ENCODE results near the gene EMB. TPM values are rescaled to one million over a fixed set of nuclear protein-coding genes. Genes with fewer than 3 reads are reported as not detected.
"Not testable (repeated sequence)": the region's sequence is repeated elsewhere in the genome, so short reads cannot be mapped to it uniquely, and the experiment has no call there.

EMB gene
- total RNA-seq, 1 donor from 2014 or later, result 15.9 TPM

DNA sequence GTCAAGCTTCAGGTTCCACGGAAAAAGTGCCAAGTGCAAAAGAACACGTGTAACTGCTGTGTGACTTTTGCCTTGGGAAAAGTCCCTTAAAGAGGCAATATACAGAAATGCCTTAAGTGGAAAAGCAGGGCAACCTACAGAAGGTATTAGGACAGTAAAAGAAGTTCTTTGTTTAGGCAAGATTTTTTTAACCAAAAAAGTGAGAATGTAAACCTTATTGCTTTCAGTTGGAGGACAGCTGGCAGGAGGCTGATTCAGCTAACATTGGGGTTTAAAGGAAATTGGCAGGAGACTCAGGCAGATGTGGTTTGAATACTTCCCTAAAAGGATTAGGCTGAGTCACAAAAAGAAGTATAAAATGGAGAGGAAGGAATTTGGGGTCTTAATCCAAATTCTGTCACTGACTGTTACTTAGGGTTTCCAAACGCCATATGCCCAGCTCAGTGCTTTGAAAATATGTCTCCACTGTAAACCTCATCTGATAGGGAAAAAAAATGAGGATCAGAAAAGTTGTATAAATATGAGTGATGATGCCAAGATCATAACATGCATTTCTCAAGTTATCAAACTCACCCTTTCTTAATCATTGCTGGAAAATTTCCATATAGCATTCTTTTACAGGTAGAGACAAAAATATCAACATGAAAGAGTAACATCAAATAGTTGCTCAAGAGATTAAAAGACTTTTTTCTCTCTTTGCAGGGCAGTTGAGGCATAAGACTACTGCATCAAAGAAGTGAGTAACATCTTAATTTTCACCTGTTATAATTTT, 9.8 kb downstream of the EMB start:
- intact Hi-C loops (cut with DNase I), result not testable (repeated sequence)
- ATAC-seq (ENCODE audit: poor library complexity), result peak; percentile 57

DNA sequence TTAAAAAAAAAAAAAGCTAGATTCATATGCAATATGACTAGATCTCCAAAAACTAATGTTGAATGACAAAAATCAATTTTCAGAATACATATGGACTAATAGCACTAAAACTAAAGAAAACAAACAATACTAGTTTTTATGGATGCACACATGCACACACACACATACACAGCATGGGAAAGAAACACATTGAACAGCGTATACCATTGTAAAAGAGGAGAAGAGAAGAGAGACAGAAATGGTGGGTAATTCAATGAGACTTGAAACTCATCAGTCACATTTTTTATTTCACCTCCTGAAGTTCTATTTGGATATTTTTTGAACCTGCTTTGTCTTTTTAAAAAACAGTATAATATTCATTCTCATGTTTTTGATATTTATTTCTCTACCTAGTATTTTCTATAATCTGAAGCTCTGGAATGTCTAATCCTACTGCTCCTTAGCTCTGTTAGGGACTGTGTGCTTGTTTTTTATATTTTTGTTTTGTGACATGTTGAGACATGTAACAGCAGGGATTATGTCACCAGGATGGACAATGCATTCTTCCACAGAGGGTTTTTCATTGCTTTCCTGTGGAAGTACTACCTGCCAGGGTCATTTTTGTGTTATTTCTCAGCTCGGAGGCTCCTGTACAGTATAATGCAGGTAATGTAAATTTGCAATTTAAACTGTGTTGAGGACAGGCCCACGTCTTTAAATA, 17.8 kb downstream of the EMB start:
- intact Hi-C loops (cut with DNase I); DNase-seq; ATAC-seq (ENCODE audit: poor library complexity): not testable (repeated sequence)

More for the DNA sequence above, 9.8 kb downstream of the EMB start:
- not testable (repeated sequence) for DNase-seq

DNA sequence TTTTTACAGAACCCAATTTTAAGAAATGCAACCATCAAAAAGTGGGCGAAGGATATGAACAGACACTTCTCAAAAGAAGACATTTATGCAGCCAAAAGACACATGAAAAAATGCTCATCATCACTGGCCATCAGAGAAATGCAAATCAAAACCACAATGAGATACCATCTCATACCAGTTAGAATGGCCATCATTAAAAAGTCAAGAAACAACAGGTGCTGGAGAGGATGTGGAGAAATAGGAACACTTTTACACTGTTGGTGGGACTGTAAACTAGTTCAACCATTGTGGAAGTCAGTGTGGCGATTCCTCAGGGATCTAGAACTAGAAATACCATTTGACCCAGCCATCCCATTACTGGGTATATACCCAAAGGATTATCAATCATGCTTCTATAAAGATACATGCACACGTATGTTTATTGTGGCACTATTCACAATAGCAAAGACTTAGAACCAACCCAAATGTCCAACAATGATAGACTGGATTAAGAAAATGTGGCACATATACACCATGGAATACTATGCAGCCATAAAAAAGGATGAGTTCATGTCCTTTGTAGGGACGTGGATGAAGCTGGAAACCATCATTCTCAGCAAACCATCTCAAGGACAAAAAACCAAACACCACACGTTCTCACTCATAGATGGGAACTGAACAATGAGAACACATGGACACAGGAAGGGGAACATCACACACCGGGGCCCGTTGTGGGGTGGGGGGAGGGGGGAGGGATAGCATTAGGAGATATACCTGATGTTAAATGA, 19.7 kb downstream of the EMB start:
- DNase-seq; intact Hi-C loops (cut with DNase I); ATAC-seq (ENCODE audit: poor library complexity): not testable (repeated sequence)

DNA sequence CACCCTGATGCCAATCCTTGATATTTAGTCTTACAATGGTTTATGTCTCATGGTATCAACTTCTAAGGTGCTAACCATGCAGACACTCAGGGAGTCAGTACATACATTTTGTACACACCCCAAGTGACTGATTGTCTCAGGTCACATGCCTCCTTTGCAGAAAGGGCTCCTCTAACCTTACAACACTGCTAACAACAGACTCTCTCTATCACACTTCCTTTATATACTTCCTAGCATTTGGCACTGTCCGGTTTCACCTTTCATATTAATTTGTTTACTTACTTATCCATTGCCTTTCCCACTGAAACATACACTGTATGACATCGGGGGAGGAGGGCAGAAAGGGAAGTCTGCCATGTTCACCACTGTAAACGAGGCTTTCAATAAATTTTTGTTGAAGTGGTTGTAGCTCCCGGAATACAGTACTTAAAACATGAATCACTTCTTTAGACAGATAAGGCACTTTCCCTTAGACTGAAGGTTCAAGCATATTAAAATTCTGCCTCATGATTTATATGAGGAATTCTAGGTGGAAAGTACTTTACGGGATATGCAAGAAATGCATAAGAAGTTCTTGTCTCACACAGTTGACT, 20.6 kb downstream of the EMB start:
- DNase-seq (no peak), ATAC-seq (ENCODE audit: poor library complexity) (no peak)
- intact Hi-C loops (cut with DNase I), result no loop called here

DNA sequence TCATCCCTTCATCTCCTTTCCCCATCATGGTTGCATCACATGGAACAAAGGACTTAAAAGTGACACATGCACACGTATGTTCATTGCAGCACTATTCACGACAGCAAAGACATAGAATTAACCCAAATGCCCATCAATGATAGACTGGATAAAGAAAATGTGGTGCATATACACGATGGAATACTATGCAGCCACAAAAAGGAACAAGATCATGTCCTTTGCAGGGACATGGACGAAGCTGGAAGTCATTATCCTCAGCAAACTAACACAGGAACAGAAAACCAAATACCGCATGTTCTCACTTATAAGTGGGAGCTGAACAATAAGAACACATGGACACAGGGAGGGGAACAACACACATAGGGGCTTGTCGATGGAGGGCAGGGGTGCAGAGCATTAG, 21.4 kb downstream of the EMB start:
- ATAC-seq (ENCODE audit: poor library complexity); intact Hi-C loops (cut with DNase I); DNase-seq: not testable (repeated sequence)

DNA sequence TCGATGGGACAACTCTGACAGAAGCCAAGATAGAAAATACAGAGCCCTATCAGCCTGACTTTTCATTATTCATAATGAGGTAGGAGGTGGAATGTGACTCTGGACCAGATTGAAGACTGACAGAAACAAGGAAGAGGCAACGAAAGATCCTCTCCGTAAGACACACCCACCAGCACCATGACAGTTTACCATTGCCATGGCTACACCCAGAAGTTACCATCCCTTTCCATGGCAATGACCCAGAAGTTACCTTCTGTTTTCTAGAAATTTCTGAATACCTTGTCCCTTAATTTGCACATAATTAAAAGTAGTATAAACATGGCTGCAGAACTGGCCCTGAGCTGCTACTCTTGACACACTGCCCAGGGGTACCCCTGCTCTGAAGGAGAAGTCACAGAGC, 24.5 kb downstream of the EMB start:
- DNase-seq; ATAC-seq (ENCODE audit: poor library complexity); intact Hi-C loops (cut with DNase I): not testable (repeated sequence)

DNA sequence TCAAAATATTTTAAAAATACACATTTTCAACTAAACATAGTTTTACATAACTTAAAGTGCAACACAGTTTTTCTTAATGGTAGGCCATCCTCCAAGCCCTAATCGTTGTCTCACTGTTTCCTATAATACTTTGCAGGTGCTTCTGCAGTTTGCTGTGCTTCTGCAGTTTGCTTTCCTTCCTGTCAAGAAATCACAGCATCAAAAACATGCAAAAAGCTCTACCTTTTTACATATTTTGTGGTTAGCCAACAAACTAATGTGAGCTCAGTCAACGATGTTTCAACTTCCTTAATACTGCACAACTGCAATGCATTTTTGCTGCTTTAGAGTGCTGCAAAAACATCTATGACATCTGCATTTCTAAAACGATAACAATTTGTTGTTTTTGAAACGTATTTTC, 25.2 kb downstream of the EMB start:
- intact Hi-C loops (cut with DNase I), result no loop called here
- ATAC-seq (ENCODE audit: poor library complexity) (no peak), DNase-seq (no peak)

DNA sequence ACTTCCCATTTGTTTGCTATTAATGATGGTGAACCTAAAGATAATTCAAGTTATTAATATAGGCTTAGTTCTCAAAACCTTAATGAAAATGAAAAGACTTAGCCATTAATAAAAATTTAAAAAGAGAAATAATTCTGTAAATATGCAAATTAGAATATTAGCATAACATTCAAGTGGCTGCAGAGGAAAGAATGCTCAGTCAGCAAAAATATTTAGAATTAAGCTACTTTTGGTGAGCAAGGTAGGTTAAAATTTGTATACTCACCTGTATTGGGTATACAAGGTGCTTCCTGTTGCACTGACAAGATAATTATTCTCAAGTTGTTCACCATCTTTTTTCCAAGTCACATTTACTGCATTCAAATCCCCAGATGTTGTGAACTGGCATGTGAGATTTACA, 30.2 kb downstream of the EMB start:
- DNase-seq; ATAC-seq (ENCODE audit: poor library complexity); intact Hi-C loops (cut with DNase I): not testable (repeated sequence)

DNA sequence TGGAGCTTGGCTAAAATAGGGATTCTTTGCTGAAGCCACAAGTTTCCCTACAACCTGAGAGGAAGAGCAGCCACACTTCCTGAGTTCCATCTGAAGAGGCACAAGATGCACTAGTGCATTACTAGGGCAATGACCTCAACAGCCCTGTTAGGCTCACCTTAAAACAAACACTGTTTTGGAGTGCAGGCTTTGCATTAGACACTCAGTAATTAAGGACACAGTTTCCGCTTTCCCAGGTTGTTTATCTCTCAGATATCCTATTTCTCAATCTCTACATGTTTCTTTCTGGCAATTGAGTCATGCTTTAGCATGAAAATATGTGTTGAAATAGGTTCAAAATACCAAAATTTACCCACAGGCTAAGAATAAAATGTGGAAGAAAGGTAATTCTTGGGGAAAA, 34.2 kb downstream of the EMB start:
- intact Hi-C loops (cut with DNase I), result no loop called here
- no peak for ATAC-seq (ENCODE audit: poor library complexity)
- DNase-seq, result no peak

DNA sequence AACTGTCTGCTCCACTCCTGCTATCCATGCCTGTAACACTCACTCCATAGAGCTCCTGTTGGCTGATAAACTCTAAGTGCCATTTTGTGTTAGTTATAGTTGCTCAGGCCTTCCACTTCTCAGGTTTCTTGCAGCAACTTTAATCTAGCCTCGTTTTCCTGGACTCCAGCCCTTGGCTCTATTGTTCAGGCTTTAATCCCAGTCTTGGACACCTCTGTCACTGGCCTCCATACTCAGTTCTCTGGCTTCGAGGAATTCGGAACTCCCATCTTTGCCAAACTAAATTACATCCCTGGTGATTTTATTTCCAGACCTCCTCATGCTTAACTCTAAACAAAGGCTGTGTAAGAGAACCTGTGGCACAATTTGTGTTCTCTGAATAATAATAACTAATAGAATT, 39.8 kb downstream of the EMB start:
- no peak for DNase-seq
- no peak for ATAC-seq (ENCODE audit: poor library complexity)
- intact Hi-C loops (cut with DNase I), result no loop called here

DNA sequence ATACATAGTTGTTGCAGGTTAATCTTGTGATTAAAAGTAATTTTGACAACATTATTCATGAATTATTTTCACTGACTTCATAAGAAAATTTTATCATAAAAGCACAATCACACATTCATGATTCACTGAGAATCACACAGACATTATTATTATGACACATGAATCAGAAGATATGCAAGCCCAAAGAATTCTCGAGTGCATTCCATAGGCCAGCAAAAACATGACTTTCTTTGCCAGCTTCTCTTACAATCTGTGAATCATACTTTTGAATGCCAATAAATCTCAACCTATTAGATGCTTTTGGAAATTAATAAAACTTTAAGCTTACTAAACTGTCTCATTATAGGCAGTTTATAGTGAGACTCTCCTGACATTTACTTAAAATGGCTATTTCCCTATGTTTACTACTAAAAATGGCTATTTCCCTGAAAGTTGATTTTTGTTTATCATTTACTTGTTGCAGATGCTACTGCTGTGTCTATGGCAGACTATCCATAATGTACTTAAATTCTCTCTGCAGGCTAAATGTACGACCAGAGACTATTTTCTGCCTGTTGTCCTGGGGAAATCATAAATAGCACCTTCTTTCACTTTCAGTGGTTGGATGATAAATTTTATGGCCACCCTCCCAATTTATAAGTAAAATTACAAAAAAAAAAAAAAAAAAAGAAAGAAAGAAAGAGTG, 47.0 kb downstream of the EMB start:
- intact Hi-C loops (cut with DNase I); ATAC-seq (ENCODE audit: poor library complexity); DNase-seq: not testable (repeated sequence)

DNA sequence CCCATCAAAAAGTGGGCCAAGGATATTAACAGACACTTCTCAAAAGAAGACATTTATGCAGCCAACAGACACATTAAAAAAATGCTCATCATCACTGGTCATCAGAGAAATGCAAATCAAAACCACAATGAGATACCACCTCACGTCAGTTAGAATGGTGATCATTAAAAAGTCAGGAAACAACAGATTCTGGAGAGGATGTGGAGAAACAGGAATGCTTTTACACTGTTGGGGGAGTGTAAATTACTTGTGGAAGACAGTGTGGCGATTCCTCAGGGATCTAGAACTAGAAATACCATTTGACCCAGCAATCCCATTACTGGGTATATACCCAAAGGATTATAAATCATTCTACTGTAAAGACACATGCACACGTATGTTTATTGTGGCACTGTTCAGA, 48.8 kb downstream of the EMB start:
- intact Hi-C loops (cut with DNase I); DNase-seq; ATAC-seq (ENCODE audit: poor library complexity): not testable (repeated sequence)

DNA sequence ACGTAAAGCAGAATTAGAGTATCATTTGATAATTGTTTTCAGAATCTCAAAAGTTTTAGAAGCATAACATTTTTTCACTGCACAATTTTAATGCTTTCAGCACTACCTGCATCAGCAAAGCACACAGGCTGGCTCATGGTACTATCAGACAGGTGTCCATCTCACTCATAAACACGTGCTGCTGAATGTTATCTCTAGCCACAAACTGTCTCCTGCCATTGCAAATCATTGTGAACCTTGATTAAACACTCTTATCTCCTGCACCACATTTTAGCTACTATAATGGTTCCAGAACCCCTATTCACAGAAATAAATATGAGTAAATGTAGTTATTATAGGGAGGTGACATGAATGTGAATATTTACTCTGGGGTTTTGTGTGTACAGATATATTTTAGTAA, 56.7 kb downstream of the EMB start:
- DNase-seq; ATAC-seq (ENCODE audit: poor library complexity); intact Hi-C loops (cut with DNase I): not testable (repeated sequence)

DNA sequence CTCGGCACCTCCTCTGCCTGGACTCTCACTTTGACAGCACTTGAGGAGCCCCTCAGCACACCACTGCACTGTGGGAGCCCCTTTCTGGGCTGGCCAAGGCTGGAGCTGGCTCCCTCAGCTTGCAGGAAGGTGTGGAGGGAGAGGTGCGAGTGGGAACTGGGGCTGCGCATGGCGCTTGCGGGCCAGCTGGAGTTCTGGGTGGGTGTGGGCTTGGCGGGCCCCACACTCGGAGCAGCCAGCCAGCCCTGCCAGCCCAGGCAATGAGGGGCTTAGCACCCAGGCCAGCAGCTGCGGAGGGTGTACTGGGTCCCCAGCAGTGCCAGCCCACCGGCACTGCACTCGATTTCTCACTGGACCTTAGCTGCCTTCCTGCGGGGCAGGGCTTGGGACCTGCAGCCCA, 64.4 kb downstream of the EMB start:
- ATAC-seq (ENCODE audit: poor library complexity); intact Hi-C loops (cut with DNase I); DNase-seq: not testable (repeated sequence)

DNA sequence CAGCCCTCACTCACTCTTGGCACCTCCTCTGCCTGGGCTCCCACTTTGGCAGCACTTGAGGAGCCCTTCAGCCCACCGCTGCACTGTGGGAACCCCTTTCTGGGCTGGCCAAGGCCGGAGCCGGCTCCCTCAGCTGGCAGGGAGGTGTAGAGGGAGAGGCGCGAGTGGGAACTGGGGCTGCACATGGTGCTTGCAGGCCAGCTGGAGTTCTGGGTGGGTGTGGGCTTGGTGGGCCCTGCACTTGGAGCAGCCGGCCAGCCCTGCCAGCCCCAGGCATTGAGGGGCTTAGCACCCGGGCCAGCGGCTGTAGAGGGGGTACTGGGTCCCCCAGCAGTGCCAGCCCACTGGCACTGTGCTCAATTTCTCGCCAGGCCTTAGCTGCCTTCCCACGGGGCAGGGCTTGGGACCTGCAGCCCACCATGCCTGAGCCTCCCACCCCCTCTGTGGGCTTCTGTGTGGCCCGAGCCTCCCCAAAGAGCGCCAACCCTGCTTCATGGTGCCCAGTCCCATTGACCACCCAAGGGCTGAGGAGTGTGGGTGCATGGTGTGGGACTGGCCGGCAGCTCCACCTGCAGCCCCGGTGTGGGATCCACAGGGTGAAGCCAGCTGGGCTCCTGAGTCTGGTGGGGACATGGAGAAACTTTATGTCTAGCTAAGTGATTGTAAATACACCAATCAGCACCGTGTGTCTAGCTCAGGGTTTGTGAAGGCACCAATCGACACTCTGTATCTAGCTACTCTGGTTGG, 71.6 kb downstream of the EMB start:
- ATAC-seq (ENCODE audit: poor library complexity); DNase-seq: not testable (repeated sequence)

DNA sequence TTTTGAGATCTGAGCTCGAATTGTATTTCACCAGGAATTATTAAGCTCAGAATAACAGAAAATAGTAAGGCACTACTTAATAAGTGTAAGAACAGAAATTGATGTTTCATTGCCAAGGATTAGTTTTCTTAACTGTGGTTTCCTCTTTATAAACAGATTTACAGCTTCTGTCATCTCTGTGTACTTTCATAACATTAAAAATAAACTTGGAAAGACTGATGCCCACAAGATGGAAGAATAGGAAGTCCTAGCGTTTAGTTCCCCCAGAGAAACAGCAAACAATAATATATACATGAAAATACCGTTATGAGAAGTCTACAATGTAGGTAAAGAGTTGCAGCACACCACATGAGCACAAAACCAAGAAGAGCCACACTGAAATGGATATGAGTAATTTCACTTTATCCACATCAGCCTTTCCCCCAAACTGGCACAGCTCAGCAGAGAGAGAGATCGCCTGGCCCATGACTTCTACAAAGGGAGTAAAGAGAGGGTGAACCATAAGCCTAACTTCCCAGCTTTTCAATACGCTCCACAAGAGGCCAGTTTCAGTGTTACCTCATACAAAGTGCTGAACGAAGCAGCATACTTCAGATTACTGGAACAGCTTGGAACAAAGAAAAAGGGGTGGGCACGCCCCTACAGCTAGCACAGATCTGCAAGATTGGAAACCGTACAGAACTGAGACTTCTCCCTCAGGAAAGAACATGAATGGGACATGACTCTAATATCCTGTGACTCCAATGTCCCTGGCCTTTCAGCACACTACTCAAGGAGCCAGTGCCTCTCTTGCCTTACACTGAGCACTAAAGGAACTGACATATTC, 75.4 kb downstream of the EMB start:
- DNase-seq (no peak), ATAC-seq (ENCODE audit: poor library complexity) (peak; percentile 91)
- intact Hi-C loops (cut with DNase I), result no loop called here

More for the DNA sequence above, 71.6 kb downstream of the EMB start:
- intact Hi-C loops (cut with DNase I), result not testable (repeated sequence)
